AG08395 (cell line): Measurements from ENCODE around the gene AEBP2.

Experiments used
- DNase-seq: peaks from one replicate; pipeline ENCODE4 v3.0.0; 2012; ENCODE audit warnings: mixed read lengths, low spot score

AEBP2 gene

DNA sequence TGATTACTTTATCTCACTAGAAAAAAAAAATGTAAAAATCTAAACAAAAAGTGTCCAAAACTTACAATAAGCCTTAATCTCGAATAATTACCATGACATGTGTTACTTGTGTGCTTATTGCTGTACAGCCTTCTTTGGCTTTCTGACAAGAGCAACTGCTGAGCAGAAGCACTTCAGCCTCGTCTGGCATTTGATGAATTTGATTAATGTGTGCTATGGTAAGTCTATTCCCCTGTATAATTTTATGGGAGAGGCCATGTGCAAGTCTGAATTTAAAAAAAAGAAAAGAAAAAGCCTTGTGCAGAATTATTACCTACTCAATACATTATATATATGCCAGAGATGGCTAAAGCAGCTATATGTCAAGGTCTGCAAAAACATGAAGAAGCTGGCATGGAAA lies 113.9 kb downstream of the AEBP2 start:
- no peak for DNase-seq

DNA sequence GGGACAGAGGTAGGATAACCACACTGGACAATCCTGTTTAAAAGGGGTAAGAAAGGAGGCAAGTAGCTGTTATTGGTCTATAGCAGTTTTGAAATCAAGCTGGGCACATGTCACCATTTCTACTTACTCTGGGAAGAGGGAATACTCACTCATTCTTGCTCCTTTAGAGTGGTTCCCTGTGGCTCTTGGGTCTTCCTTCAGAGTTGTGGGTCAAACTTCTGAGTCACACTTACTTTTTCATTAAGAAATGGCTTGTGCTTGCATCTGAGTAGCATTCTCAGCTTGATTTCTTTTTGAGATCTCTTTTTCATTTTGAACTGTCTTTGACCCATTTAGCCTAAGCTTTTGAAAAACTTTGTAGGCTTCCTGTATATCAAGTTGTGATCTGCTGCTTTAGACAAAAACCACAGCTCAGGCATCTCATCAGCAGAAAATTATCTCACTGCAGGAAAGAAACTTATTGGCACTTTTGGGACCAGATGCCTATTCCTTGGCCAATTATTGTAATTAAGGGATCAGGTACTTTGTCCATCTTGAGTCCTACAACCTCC lies 122.2 kb downstream of the AEBP2 start:
- no peak for DNase-seq
